Measurements from ENCODE around the gene PXDC1.

DNA sequence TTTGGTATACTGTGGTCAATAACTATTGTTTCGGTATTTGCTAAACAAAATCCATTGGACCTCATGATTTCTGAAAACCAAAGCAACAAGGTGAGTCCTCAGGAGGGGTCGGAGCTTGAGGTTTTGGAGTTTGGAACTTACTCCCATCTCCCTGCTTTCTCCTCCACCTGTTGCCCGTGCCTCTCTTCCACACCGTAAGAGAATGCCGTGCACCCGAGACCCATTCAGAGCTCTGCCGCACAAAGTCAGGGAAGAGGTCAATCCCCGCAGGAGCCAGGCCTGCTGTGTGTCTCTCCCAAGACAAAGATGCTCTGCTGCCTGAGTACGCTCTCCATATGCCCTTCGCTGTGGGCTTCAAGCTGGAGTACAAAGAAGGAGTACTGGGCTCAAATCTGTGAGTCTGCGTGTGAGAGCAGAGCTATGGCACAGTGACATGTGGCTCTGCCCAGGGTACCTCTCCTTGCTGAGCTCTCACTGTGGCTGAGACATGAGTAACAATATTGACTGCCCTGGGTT, 23.9 kb downstream of the PXDC1 start:
- TF ChIP-seq, protein P1, sequence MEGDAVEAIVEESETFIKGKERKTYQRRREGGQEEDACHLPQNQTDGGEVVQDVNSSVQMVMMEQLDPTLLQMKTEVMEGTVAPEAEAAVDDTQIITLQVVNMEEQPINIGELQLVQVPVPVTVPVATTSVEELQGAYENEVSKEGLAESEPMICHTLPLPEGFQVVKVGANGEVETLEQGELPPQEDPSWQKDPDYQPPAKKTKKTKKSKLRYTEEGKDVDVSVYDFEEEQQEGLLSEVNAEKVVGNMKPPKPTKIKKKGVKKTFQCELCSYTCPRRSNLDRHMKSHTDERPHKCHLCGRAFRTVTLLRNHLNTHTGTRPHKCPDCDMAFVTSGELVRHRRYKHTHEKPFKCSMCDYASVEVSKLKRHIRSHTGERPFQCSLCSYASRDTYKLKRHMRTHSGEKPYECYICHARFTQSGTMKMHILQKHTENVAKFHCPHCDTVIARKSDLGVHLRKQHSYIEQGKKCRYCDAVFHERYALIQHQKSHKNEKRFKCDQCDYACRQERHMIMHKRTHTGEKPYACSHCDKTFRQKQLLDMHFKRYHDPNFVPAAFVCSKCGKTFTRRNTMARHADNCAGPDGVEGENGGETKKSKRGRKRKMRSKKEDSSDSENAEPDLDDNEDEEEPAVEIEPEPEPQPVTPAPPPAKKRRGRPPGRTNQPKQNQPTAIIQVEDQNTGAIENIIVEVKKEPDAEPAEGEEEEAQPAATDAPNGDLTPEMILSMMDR (IDR thresholded peaks at IDR 0.05): no peak
- no peak for TF ChIP-seq POLR2A (IDR thresholded peaks at IDR 0.05)

Measured in right lobe of liver (tissue), 4 donors.